DMS79 treated with DMSO at 0.1 percent for 48 hours (cell line): ENCODE data around the gene HSPA12A.

Experiments
- DNase-seq: peaks from one replicate; lab custom pipeline; 2025; lab: John Stamatoyannopoulos, UW

The HSPA12A gene

GRCh38 chr10:116771101-116771958, 29.0 kb upstream of the HSPA12A start:
- no peak for DNase-seq

- DNase-seq = no peak
Observed at GRCh38 chr10:116770281-116770680, 27.9 kb upstream of the HSPA12A start.

GRCh38 chr10:116769791-116770190, 27.4 kb upstream of the HSPA12A start:
- DNase-seq = no peak

GRCh38 chr10:116769368-116769767, 27.0 kb upstream of the HSPA12A start:
- no peak for DNase-seq

- DNase-seq = no peak
Observed at GRCh38 chr10:116768786-116769185, 26.4 kb upstream of the HSPA12A start.

- no peak for DNase-seq
Observed at GRCh38 chr10:116766837-116767634, 24.7 kb upstream of the HSPA12A start.

GRCh38 chr10:116766241-116766827, 24.0 kb upstream of the HSPA12A start:
- peak; percentile 2 for DNase-seq

GRCh38 chr10:116765648-116766081, 23.3 kb upstream of the HSPA12A start:
- DNase-seq = no peak

GRCh38 chr10:116764979-116765378, 22.6 kb upstream of the HSPA12A start:
- DNase-seq = no peak

- DNase-seq = no peak
Observed at GRCh38 chr10:116763440-116763839, 21.1 kb upstream of the HSPA12A start.

GRCh38 chr10:116761883-116762282, 19.5 kb upstream of the HSPA12A start:
- DNase-seq = no peak

GRCh38 chr10:116760919-116761318, 18.6 kb upstream of the HSPA12A start:
- no peak for DNase-seq

- DNase-seq = no peak
Observed at GRCh38 chr10:116757246-116757645, 14.9 kb upstream of the HSPA12A start.

GRCh38 chr10:116756277-116756676, 13.9 kb upstream of the HSPA12A start:
- no peak for DNase-seq

- DNase-seq = peak; percentile 80
Observed at GRCh38 chr10:116753759-116754158, 11.4 kb upstream of the HSPA12A start.

- no peak for DNase-seq
Observed at GRCh38 chr10:116752969-116753665, 10.8 kb upstream of the HSPA12A start.

- no peak for DNase-seq
Observed at GRCh38 chr10:116752563-116752962, 10.2 kb upstream of the HSPA12A start.

- DNase-seq = no peak
Observed at GRCh38 chr10:116748471-116748870, 6.1 kb upstream of the HSPA12A start.

- no peak for DNase-seq
Observed at GRCh38 chr10:116748041-116748440, 5.7 kb upstream of the HSPA12A start.

- DNase-seq = no peak
Observed at GRCh38 chr10:116747325-116747724, 5.0 kb upstream of the HSPA12A start.

- no peak for DNase-seq
Observed at GRCh38 chr10:116744885-116745284, 2.5 kb upstream of the HSPA12A start.

- DNase-seq = peak; percentile 8
Observed at GRCh38 chr10:116744163-116744753, 1.9 kb upstream of the HSPA12A start.
